Loucy (cell line): Measurements from ENCODE around the gene PCDH17.

Source experiments
- H2AFZ ChIP-seq: fragments of 200-600 bp; sonication (generic); 2 replicates; pipeline ENCODE4 v1.6.0; 2016; ENCODE audit warnings: antibody characterized with exemption, mild to moderate bottlenecking, low read length, moderate library complexity
- H3F3A ChIP-seq: fragments of 200-600 bp; 2 replicates; pipeline ENCODE4 v1.6.0; 2016; ENCODE audit warnings: antibody characterized with exemption, low read depth, mild to moderate bottlenecking
- H3K27me3 ChIP-seq: fragments of 200-600 bp; sonication (generic); 2 replicates; pipeline ENCODE4 v1.6.1; 2014; ENCODE audit warnings: low read length, mild to moderate bottlenecking; ENCODE audit not compliant: insufficient read depth, poor library complexity, severe bottlenecking
- H3K36me3 ChIP-seq: fragments of 200-600 bp; sonication (generic); 2 replicates; pipeline ENCODE4 v1.6.1; 2016; ENCODE audit warnings: low read length; ENCODE audit not compliant: insufficient read depth
- H3K4me1 ChIP-seq: fragments of 200-600 bp; sonication (generic); 2 replicates; pipeline ENCODE4 v1.5.1; 2014; ENCODE audit warnings: low read length, mild to moderate bottlenecking; ENCODE audit not compliant: insufficient read depth, poor library complexity, severe bottlenecking
- H3K4me2 ChIP-seq: fragments of 200-600 bp; sonication (generic); 2 replicates; pipeline ENCODE4 v1.6.0; 2014; ENCODE audit warnings: antibody characterized with exemption, low read length, low read depth, mild to moderate bottlenecking; ENCODE audit not compliant: poor library complexity, severe bottlenecking
- H3K4me3 ChIP-seq: fragments of 200-600 bp; sonication (generic); 2 replicates; pipeline ENCODE4 v1.5.1; 2014; ENCODE audit warnings: low read length, mild to moderate bottlenecking, mixed read lengths; ENCODE audit not compliant: poor library complexity, severe bottlenecking
- H3K79me2 ChIP-seq: fragments of 200-600 bp; sonication (generic); 2 replicates; pipeline ENCODE4 v1.6.1; 2014; ENCODE audit warnings: low read length; ENCODE audit not compliant: insufficient read depth
- H3K9ac ChIP-seq: fragments of 200-600 bp; sonication (generic); 2 replicates; pipeline ENCODE4 v1.6.0; 2014; ENCODE audit warnings: mild to moderate bottlenecking, low read depth, low read length, moderate library complexity; ENCODE audit not compliant: poor library complexity, severe bottlenecking
- H3K9me2 ChIP-seq: fragments of 200-600 bp; sonication (generic); replicated peaks from 2 replicates; pipeline ENCODE4 v1.6.1; 2016; ENCODE audit warnings: low read depth, low read length, mixed read lengths
- H3K9me3 ChIP-seq: fragments of 200-600 bp; sonication (generic); 2 replicates; pipeline ENCODE4 v1.6.1; 2014; ENCODE audit warnings: mild to moderate bottlenecking, antibody characterized with exemption, low read length, low read depth; ENCODE audit not compliant: insufficient read depth
- H4K20me1 ChIP-seq: fragments of 200-600 bp; sonication (generic); 2 replicates; pipeline ENCODE4 v1.6.0; 2014; ENCODE audit warnings: antibody characterized with exemption, low read length, mild to moderate bottlenecking; ENCODE audit not compliant: insufficient read depth, poor library complexity, severe bottlenecking
- EZH2phosphoT487 ChIP-seq: fragments of 200-600 bp; IDR thresholded peaks from 2 replicates; pipeline ENCODE4 v1.6.1; 2018; ENCODE audit warnings: antibody characterized with exemption, mild to moderate bottlenecking, moderate library complexity, borderline replicate concordance
- TF ChIP-seq, protein P1 (sequence below): fragments of 200-600 bp; sonication (generic); conservative IDR thresholded peaks from 2 replicates; pipeline ENCODE4 v1.5.1; 2014; ENCODE audit warnings: mild to moderate bottlenecking, antibody characterized with exemption, low read length

PCDH17 gene

DNA sequence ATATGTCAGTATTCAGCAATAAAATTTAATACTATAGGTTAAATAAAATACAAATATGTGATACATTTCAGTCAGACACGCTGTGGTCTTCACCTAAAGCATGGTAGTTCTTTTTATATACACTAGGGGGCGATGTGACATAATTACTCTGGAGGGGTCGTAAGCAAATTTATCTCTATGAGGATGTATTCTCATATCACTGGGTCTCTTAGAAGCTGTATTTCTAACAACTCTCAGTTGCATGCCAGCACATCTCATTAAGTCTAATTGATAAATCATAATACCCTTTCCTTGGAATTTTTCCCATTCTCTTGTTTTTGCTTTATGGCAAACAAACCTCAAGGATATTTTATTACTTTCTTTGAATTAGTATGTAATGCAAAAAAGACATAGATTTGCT is 3.9 kb upstream of the PCDH17 start:
- no peaks in the 10 kb centered on the region for H3F3A ChIP-seq
- TF ChIP-seq EZH2phosphoT487 = no peak
- TF ChIP-seq, protein P1, sequence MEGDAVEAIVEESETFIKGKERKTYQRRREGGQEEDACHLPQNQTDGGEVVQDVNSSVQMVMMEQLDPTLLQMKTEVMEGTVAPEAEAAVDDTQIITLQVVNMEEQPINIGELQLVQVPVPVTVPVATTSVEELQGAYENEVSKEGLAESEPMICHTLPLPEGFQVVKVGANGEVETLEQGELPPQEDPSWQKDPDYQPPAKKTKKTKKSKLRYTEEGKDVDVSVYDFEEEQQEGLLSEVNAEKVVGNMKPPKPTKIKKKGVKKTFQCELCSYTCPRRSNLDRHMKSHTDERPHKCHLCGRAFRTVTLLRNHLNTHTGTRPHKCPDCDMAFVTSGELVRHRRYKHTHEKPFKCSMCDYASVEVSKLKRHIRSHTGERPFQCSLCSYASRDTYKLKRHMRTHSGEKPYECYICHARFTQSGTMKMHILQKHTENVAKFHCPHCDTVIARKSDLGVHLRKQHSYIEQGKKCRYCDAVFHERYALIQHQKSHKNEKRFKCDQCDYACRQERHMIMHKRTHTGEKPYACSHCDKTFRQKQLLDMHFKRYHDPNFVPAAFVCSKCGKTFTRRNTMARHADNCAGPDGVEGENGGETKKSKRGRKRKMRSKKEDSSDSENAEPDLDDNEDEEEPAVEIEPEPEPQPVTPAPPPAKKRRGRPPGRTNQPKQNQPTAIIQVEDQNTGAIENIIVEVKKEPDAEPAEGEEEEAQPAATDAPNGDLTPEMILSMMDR = peak; percentile 74

DNA sequence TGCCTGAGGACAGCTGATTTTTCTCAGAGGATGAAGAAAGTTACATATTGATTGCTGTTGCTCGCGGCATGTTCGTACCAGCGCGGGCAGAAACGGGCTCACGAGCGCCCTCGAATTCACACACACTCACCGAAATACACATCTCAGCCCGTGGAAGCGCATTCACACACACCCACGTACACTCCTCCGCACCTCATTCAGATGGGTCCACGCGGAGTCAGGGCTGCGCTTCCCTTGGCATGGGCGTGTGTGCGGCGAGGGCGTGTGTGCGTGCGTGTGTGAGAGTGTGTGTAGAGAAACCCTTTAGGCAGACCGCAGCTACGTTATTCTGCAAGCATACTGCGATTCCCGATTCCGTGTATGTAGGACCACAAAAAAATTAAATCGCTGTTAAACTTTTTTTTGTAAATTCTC is 2.1 kb upstream of the PCDH17 start:
- no peaks in the 10 kb centered on the region for H3K9me3 ChIP-seq
- H3K36me3 ChIP-seq = no peaks in the 10 kb centered on the region
- H2AFZ ChIP-seq = no peak overlapping the region
- no peaks in the 10 kb centered on the region for H3K79me2 ChIP-seq
- H3F3A ChIP-seq = no peaks in the 10 kb centered on the region
- H3K27me3 ChIP-seq = no peaks in the 10 kb centered on the region
- H3K9ac ChIP-seq = no peak overlapping the region
- no peaks in the 10 kb centered on the region for H3K4me1 ChIP-seq
- no peaks in the 10 kb centered on the region for H4K20me1 ChIP-seq
- no peaks in the 10 kb centered on the region for H3K9me2 ChIP-seq
- TF ChIP-seq, protein P1 = no peak
- TF ChIP-seq EZH2phosphoT487 = no peak
- H3K4me3 ChIP-seq = no peak overlapping the region
- no peak overlapping the region for H3K4me2 ChIP-seq

More for the DNA sequence above, 3.9 kb upstream of the PCDH17 start:
- H3K79me2 ChIP-seq = no peaks in the 10 kb centered on the region
- H3K4me3 ChIP-seq = no peak overlapping the region
- H3K36me3 ChIP-seq = no peaks in the 10 kb centered on the region
- H3K27me3 ChIP-seq = no peaks in the 10 kb centered on the region
- no peaks in the 10 kb centered on the region for H3K4me1 ChIP-seq
- H4K20me1 ChIP-seq = no peaks in the 10 kb centered on the region
- H3K9me3 ChIP-seq = no peaks in the 10 kb centered on the region
- no peak overlapping the region for H3K4me2 ChIP-seq
- no peaks in the 10 kb centered on the region for H3K9me2 ChIP-seq
- no peak overlapping the region for H2AFZ ChIP-seq
- H3K9ac ChIP-seq = no peak overlapping the region

DNA sequence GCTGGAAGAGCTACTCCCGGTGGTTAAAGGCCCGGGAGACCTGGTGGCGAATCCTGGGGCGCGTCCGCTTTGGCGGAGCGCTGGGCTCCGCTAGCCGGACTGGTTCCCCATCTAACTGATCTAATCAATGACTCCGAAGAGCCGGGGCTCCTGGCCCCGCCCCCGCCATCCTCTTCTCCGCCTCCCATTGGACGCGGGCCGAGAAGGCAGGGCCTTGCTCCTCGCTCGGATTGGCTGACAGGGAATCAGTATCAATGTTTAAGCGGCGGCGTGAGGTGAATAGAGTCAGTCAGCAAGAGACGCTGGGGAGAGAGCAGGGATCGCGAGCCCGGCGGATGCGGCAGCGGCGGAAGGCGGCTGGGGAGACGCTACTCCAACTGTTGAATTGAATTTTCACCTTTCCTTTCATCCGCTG is 1.7 kb upstream of the PCDH17 start:
- Histone ChIP-seq H3K9me3 (no peaks in the 10 kb centered on the region), H4K20me1 (no peaks in the 10 kb centered on the region), H3K27me3 (no peaks in the 10 kb centered on the region), H3K4me1 (no peaks in the 10 kb centered on the region), H3K4me2 (no peak overlapping the region), H3K9ac (no peak overlapping the region), H2AFZ (no peak overlapping the region), H3K36me3 (no peaks in the 10 kb centered on the region), H3K9me2 (no peaks in the 10 kb centered on the region), H3K79me2 (no peaks in the 10 kb centered on the region), H3F3A (no peaks in the 10 kb centered on the region), H3K4me3 (no peak overlapping the region)
- TF ChIP-seq, protein P1 = no peak
- TF ChIP-seq EZH2phosphoT487 = no peak
